ENCODE results near the gene DDO. TPM values are rescaled to one million over a fixed set of nuclear protein-coding genes. Genes with fewer than 3 reads are reported as not detected.

Gene DDO
- total RNA-seq, 1 donor from 2014 or later: 2.0 TPM

Other genes starting within 250 kb of the DDO start
- gene WASF1, start 235.9 kb downstream of the DDO start, total RNA-seq: 11.4 and 22.0 TPM in 2 replicates
- 22.0 and 32.8 TPM in 2 replicates for gene CDC40, start 235.1 kb downstream of the DDO start, total RNA-seq
- not detected in 2 replicates for gene METTL24, start 57.2 kb downstream of the DDO start, total RNA-seq
- not detected in 2 replicates for gene SLC22A16, start 61.0 kb upstream of the DDO start, total RNA-seq